Vagina (tissue), 2 donors: ENCODE data around the gene KHDC1L.

ENCODE experiments used
- POLR2A ChIP-seq, 2 donors: fragments of 450-650 bp; IDR thresholded peaks; one replicate each; pipeline ENCODE4 v1.6.1; 2017; ENCODE audit warnings: antibody characterized with exemption in 2 of 2, mild to moderate bottlenecking in 2 of 2, moderate library complexity in 2 of 2
- TF ChIP-seq, protein P1 (sequence below), 3 experiments: fragments of 450-650 bp in 2 of 3; fragments of 200-600 bp in 1 of 3; sonication (generic) in 1 of 3; IDR thresholded peaks; one replicate each; pipeline ENCODE4 v1.5.1; 2017 to 2019; ENCODE audit warnings: antibody characterized with exemption in 3 of 3, mild to moderate bottlenecking in 2 of 3, moderate library complexity in 2 of 3

DNA sequence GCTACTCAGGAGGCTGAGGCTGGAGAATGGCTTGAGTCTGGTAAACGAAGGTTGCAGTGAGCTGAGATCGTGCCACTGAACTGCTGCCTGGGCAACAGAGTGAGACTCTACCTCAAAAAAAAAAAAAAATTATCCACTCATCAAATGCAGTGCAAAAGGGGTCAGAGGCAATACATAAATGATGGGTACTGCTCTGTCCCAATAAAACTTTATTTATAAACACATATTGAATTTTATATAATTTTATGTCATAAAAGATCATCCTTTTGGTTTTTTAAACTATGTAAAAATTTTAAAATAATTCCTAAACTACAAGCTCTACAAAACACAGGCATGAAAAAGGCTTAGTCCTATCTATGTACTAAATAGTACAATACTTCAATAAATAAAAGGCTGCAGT lies 27.4 kb upstream of the KHDC1L start:
- TF ChIP-seq, protein P1, sequence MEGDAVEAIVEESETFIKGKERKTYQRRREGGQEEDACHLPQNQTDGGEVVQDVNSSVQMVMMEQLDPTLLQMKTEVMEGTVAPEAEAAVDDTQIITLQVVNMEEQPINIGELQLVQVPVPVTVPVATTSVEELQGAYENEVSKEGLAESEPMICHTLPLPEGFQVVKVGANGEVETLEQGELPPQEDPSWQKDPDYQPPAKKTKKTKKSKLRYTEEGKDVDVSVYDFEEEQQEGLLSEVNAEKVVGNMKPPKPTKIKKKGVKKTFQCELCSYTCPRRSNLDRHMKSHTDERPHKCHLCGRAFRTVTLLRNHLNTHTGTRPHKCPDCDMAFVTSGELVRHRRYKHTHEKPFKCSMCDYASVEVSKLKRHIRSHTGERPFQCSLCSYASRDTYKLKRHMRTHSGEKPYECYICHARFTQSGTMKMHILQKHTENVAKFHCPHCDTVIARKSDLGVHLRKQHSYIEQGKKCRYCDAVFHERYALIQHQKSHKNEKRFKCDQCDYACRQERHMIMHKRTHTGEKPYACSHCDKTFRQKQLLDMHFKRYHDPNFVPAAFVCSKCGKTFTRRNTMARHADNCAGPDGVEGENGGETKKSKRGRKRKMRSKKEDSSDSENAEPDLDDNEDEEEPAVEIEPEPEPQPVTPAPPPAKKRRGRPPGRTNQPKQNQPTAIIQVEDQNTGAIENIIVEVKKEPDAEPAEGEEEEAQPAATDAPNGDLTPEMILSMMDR (IDR thresholded peaks at IDR 0.05): no peak
- no peak for TF ChIP-seq POLR2A (IDR thresholded peaks at IDR 0.05)
